B cell (primary cell): ENCODE data around the gene OXGR1. TPM values are rescaled to one million over a fixed set of nuclear protein-coding genes. Genes with fewer than 3 reads are reported as not detected.

Source experiments
- ATAC-seq: fragments of 200-7000 bp; cut with Tn5 transposase; one replicate; pipeline ENCODE4 v1.10.0; 2021; ENCODE audit warnings: low read depth, mild to moderate bottlenecking, moderate number of reproducible peaks, moderate library complexity
- CTCF ChIA-PET: fragments of 350-600 bp; sonication (Branson Sonifier 250); formaldehyde crosslinking; loops from one replicate; lab custom pipeline; 2021; ENCODE audit warnings: antibody characterized with exemption, inconsistent platforms; lab: Charles Lee
- POLR2A ChIA-PET: fragments of 350-600 bp; sonication (Branson Sonifier 250); formaldehyde crosslinking; loops from one replicate; lab custom pipeline; 2021; ENCODE audit warnings: antibody characterized with exemption; lab: Charles Lee
- DNase-seq: peaks from one replicate; pipeline ENCODE4 v3.0.0; 2013
- H2AFZ ChIP-seq: 2 replicates; pipeline ENCODE4 v1.6.1; 2012; ENCODE audit warnings: mild to moderate bottlenecking, low read depth, low read length; ENCODE audit not compliant: insufficient read depth, poor library complexity, severe bottlenecking
- H3K27ac ChIP-seq, 2 donors: 1 replicate in 1 of 2; 2 replicates in 1 of 2; pipeline ENCODE4 v1.5.1; 2012 to 2013; ENCODE audit warnings: low read length in 2 of 2, mild to moderate bottlenecking in 2 of 2, moderate library complexity in 1 of 2
- H3K27me3 ChIP-seq, 4 experiments: fragments of 200-600 bp in 1 of 4; sonication (generic) in 1 of 4; replicated peaks in 1 of 4; 1 replicate in 2 of 4; 2 replicates in 2 of 4; pipeline versions ENCODE4 v1.6.1 to v1.7.0; 2013 to 2016; ENCODE audit warnings: low read length in 3 of 4, mild to moderate bottlenecking in 2 of 4, mixed read lengths in 1 of 4, moderate library complexity in 1 of 4; ENCODE audit not compliant: insufficient read depth in 4 of 4, control insufficient read depth in 3 of 4; ENCODE audit errors: control extremely low read depth in 1 of 4
- H3K36me3 ChIP-seq, 2 experiments: replicated peaks in 1 of 2; 1 replicate in 1 of 2; 2 replicates in 1 of 2; pipeline versions ENCODE4 v1.6.1 to v1.7.1; 2013; ENCODE audit warnings: low read length in 1 of 2; ENCODE audit not compliant: insufficient read depth in 2 of 2, control insufficient read depth in 1 of 2; ENCODE audit errors: control extremely low read depth in 1 of 2, extremely low read depth in 1 of 2
- H3K4me1 ChIP-seq, 2 donors: fragments of 200-600 bp in 1 of 2; sonication (generic) in 1 of 2; 1 replicate in 1 of 2; 2 replicates in 1 of 2; pipeline versions ENCODE4 v1.5.1 to v1.6.1; 2013 to 2017; ENCODE audit warnings: low read length in 2 of 2; ENCODE audit not compliant: control insufficient read depth in 2 of 2, insufficient read depth in 2 of 2
- H3K4me2 ChIP-seq: replicated peaks from 2 replicates; pipeline ENCODE3; 2012; ENCODE audit warnings: mild to moderate bottlenecking, low read depth, low read length; ENCODE audit not compliant: poor library complexity, severe bottlenecking
- H3K4me3 ChIP-seq, 5 experiments: fragments of 200-600 bp in 1 of 5; sonication (generic) in 1 of 5; 1 replicate in 3 of 5; 2 replicates in 2 of 5; pipeline versions ENCODE4 v1.5.1 to v1.7.0; 2011 to 2016; ENCODE audit warnings: low read length in 4 of 5, mild to moderate bottlenecking in 4 of 5, low read depth in 2 of 5, control low read depth in 1 of 5, moderate library complexity in 1 of 5; ENCODE audit not compliant: insufficient read depth in 1 of 5; ENCODE audit errors: control extremely low read depth in 1 of 5, extremely low read depth in 1 of 5
- H3K79me2 ChIP-seq: fragments of 200-600 bp; sonication (generic); one replicate; pipeline ENCODE4 v1.6.0; 2016; ENCODE audit warnings: low read length; ENCODE audit not compliant: control insufficient read depth, insufficient read depth
- H3K9ac ChIP-seq: fragments of 200-600 bp; sonication (generic); 2 replicates; pipeline ENCODE4 v1.6.1; 2017; ENCODE audit warnings: mild to moderate bottlenecking, low read length, moderate library complexity
- H3K9me3 ChIP-seq, 3 donors: one replicate each; pipeline versions ENCODE4 v1.6.1 to v1.7.1; 2013; ENCODE audit warnings: low read length in 2 of 3; ENCODE audit not compliant: control insufficient read depth in 2 of 3, insufficient read depth in 1 of 3; ENCODE audit errors: control extremely low read depth in 1 of 3
- H4K20me1 ChIP-seq: 2 replicates; pipeline ENCODE4 v1.6.0; 2012; ENCODE audit warnings: mild to moderate bottlenecking, low read length; ENCODE audit not compliant: insufficient read depth, control insufficient read depth, poor library complexity, severe bottlenecking
- H3K27ac Mint-ChIP-seq: one replicate; pipeline ENCODE4 v1.8.0; 2021; ENCODE audit warnings: mixed read lengths
- H3K27me3 Mint-ChIP-seq: one replicate; pipeline ENCODE4 v1.8.0; 2021; ENCODE audit warnings: mixed read lengths
- H3K4me1 Mint-ChIP-seq: one replicate; pipeline ENCODE4 v1.8.0; 2021; ENCODE audit warnings: mixed read lengths
- H3K4me3 Mint-ChIP-seq: one replicate; pipeline ENCODE4 v1.8.0; 2021; ENCODE audit warnings: mixed read lengths
- H3K9me3 Mint-ChIP-seq: one replicate; pipeline ENCODE4 v1.8.0; 2022; ENCODE audit warnings: mixed read lengths; ENCODE audit not compliant: insufficient read depth
- EZH2 ChIP-seq: IDR thresholded peaks from 2 replicates; pipeline ENCODE4 v1.6.1; 2012; ENCODE audit warnings: borderline replicate concordance, low read depth, mild to moderate bottlenecking, moderate library complexity, low read length; ENCODE audit not compliant: insufficient read depth, poor library complexity, severe bottlenecking
- WGBS: methylation state at CpG from one replicate; pipeline ENCODE4 v1.1.5; 2013; ENCODE audit warnings: missing lambda C conversion rate; ENCODE audit not compliant: insufficient coverage; 5-methylcytosine and 5-hydroxymethylcytosine counted together
- intact Hi-C: fragments of 100-400 bp; cut with micrococcal nuclease; formaldehyde crosslinking; loops from one replicate; pipeline ENCODE4 v1.10.0; 2022
- polyA plus RNA-seq: library from polyadenylated mRNA; depleted of rRNA; stranded (reverse); fragments of >200 nt; gene quantifications from 2 replicates; pipeline ENCODE4 v1.2.3, GENCODE V29; 2012
- total RNA-seq, 2 donors: library from RNA; stranded (reverse); fragments of 120-200 nt in 1 of 2; gene quantifications; 1 replicate in 1 of 2; 2 replicates in 1 of 2; pipeline versions ENCODE4 v1.2.3 to v1.2.4, GENCODE V29; 2013 to 2022
- TF ChIP-seq, protein P1 (sequence below): fragments of 200-600 bp; IDR thresholded peaks from one replicate; pipeline ENCODE4 v1.8.0; 2022; ENCODE audit warnings: antibody characterized with exemption, mild to moderate bottlenecking

Gene OXGR1
- total and polyA plus RNA-seq, 2 donors (not counting 1 experiment from before 2014, with no cell fraction given), result not detected

DNA sequence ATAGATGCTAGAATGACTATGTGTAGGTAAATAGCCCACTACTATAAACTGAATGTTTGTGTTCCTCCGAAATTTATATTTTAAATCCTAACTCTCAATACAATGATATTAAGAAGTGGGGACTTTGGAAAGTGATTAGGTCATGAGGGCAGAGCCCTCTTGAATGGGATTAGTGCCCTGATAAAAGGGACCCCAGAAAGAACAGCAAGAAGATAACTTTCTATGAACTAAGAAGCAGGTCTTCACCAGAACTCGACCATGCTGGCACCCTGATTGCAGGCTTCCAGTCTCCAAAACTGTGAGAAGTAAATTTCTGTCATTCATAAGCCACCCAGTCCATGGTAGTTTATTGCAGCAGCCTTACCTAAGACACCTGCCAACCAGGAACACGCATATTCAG lies 33.9 kb downstream of the OXGR1 start:
- POLR2A ChIA-PET, result no interaction called here
- DNase-seq, result no peak
- no peak overlapping the region for H3K27ac ChIP-seq
- no peaks in the 10 kb centered on the region for H3K4me1 ChIP-seq
- H3K9me3 ChIP-seq, result peaks cover 0 to 1% (median 0%) of the 10 kb centered on the region in 3 donors
- no peaks in the 10 kb centered on the region for H3K79me2 ChIP-seq
- no peaks in the 10 kb centered on the region for H4K20me1 ChIP-seq
- Mint-ChIP-seq H3K4me3 (no peak overlapping the region), H3K27ac (no peak overlapping the region), H3K4me1 (no peaks in the 10 kb centered on the region), H3K9me3 (no peaks in the 10 kb centered on the region), H3K27me3 (no peaks in the 10 kb centered on the region)
- H3K27me3 ChIP-seq, result no peaks in the 10 kb centered on the region
- no peak overlapping the region for H3K4me3 ChIP-seq
- intact Hi-C loops, result no loop called here
- H3K36me3 ChIP-seq, result no peaks in the 10 kb centered on the region
- H3K4me2 ChIP-seq, result no peak overlapping the region
- no peak overlapping the region for H2AFZ ChIP-seq
- TF ChIP-seq, protein P1, sequence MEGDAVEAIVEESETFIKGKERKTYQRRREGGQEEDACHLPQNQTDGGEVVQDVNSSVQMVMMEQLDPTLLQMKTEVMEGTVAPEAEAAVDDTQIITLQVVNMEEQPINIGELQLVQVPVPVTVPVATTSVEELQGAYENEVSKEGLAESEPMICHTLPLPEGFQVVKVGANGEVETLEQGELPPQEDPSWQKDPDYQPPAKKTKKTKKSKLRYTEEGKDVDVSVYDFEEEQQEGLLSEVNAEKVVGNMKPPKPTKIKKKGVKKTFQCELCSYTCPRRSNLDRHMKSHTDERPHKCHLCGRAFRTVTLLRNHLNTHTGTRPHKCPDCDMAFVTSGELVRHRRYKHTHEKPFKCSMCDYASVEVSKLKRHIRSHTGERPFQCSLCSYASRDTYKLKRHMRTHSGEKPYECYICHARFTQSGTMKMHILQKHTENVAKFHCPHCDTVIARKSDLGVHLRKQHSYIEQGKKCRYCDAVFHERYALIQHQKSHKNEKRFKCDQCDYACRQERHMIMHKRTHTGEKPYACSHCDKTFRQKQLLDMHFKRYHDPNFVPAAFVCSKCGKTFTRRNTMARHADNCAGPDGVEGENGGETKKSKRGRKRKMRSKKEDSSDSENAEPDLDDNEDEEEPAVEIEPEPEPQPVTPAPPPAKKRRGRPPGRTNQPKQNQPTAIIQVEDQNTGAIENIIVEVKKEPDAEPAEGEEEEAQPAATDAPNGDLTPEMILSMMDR, result no peak
- TF ChIP-seq EZH2, result no peak
- ATAC-seq, result no peak
- CTCF ChIA-PET, result interaction anchor here (0.7 to 1.6 kb wide), 4 partner anchors 11 to 940 kb away, joined by 3 to 5 read pairs (median 4); no protein-coding TSS in a partner anchor
- WGBS, result 75% methylated on average over 1 of the region's 3 CpGs
- no peak overlapping the region for H3K9ac ChIP-seq

- POLR2A ChIA-PET, result no interaction called here
- DNase-seq (no peak), ATAC-seq (no peak)
- no peaks in the 10 kb centered on the region for H3K4me1 Mint-ChIP-seq
- H3K27ac Mint-ChIP-seq, result no peak overlapping the region
- no peaks in the 10 kb centered on the region for H3K79me2 ChIP-seq
- H3K4me2 ChIP-seq, result no peak overlapping the region
- TF ChIP-seq EZH2, result no peak
- TF ChIP-seq, protein P1, result peak; percentile 69
- 50% methylated on average over 3 of the region's 5 CpGs for WGBS
- no peak overlapping the region for H3K4me3 ChIP-seq
- no peaks in the 10 kb centered on the region for H3K27me3 Mint-ChIP-seq
- H3K36me3 ChIP-seq, result no peaks in the 10 kb centered on the region
- H3K4me1 ChIP-seq, result no peaks in the 10 kb centered on the region
- CTCF ChIA-PET, result interaction anchor here (0.7 to 2.1 kb wide), 8 partner anchors 8 to 938 kb away, joined by 3 to 13 read pairs (median 4); no protein-coding TSS in a partner anchor
- no peak overlapping the region for H3K9ac ChIP-seq
- no peak overlapping the region for H3K27ac ChIP-seq
- no peaks in the 10 kb centered on the region for H3K9me3 Mint-ChIP-seq
- no peaks in the 10 kb centered on the region for H3K9me3 ChIP-seq
- intact Hi-C loops, result no loop called here
- no peak overlapping the region for H2AFZ ChIP-seq
- no peaks in the 10 kb centered on the region for H4K20me1 ChIP-seq
- no peaks in the 10 kb centered on the region for H3K27me3 ChIP-seq
- H3K4me3 Mint-ChIP-seq, result no peak overlapping the region
Observed at GRCh38 chr13:96958286-96958891, 35.9 kb downstream of the OXGR1 start.
